SK-N-SH treated with all-trans-retinoic acid at 6 μM for 48 hours (cell line): Measurements from ENCODE around the gene HECTD3.

ENCODE experiments used
- CSDC2 ChIP-seq: fragments of 250-450 bp; sonication (Bioruptor Pico); IDR thresholded peaks from 2 replicates; pipeline ENCODE4 v1.5.0; 2020; ENCODE audit warnings: mild to moderate bottlenecking, moderate library complexity
- PPARA ChIP-seq: fragments of 250-450 bp; sonication (Bioruptor Pico); IDR thresholded peaks from 2 replicates; pipeline ENCODE4 v1.5.0; 2020; ENCODE audit warnings: mild to moderate bottlenecking, borderline replicate concordance
- TCF4 ChIP-seq: fragments of 250-450 bp; sonication (Bioruptor Pico); IDR thresholded peaks from 2 replicates; pipeline ENCODE4 v1.8.0; 2021; ENCODE audit warnings: mild to moderate bottlenecking, moderate library complexity, borderline replicate concordance
- TOX ChIP-seq: fragments of 250-450 bp; sonication (Bioruptor Pico); IDR thresholded peaks from 2 replicates; pipeline ENCODE4 v1.8.0; 2021; ENCODE audit warnings: mild to moderate bottlenecking, moderate library complexity, borderline replicate concordance
- ZFP30 ChIP-seq: fragments of 450-650 bp; formaldehyde crosslinking; IDR thresholded peaks from 2 replicates; pipeline ENCODE4 v1.5.0; 2022; ENCODE audit warnings: mild to moderate bottlenecking, moderate library complexity
- ZNF565 ChIP-seq: fragments of 450-650 bp; formaldehyde crosslinking; conservative IDR thresholded peaks from 2 replicates; pipeline ENCODE4 v1.5.0; 2020; ENCODE audit warnings: low read depth, mild to moderate bottlenecking, moderate library complexity
- TF ChIP-seq, protein P1 (sequence below): fragments of 250-450 bp; sonication (Bioruptor Pico); IDR thresholded peaks from 2 replicates; pipeline ENCODE4 v1.8.0; 2020; ENCODE audit warnings: mild to moderate bottlenecking, moderate library complexity, borderline replicate concordance

DNA sequence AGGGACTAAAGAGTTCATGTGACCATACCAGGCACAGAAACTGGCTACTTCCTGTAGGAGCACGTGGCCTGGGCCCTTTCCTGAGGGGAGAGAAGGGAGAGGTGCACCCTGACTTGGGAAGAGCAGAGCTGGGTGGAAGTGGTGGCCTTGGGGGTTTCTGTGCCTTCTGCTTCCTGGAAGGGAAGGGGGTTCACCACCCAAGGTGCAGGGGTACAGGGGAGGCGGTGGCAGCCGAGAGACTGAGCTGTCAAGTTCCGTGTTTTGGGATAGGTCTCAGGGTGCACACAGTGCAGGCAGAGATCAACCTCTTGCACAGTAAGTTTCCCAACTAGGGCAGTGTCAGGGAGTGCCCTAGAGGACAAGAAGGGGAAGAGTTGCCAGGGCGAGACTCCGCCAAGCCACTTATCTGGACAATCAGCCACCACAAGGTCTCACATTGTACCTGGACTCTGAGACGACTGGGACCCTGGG is 10.1 kb downstream of the HECTD3 start:
- TF ChIP-seq CSDC2, result no peak
- TF ChIP-seq, protein P1, sequence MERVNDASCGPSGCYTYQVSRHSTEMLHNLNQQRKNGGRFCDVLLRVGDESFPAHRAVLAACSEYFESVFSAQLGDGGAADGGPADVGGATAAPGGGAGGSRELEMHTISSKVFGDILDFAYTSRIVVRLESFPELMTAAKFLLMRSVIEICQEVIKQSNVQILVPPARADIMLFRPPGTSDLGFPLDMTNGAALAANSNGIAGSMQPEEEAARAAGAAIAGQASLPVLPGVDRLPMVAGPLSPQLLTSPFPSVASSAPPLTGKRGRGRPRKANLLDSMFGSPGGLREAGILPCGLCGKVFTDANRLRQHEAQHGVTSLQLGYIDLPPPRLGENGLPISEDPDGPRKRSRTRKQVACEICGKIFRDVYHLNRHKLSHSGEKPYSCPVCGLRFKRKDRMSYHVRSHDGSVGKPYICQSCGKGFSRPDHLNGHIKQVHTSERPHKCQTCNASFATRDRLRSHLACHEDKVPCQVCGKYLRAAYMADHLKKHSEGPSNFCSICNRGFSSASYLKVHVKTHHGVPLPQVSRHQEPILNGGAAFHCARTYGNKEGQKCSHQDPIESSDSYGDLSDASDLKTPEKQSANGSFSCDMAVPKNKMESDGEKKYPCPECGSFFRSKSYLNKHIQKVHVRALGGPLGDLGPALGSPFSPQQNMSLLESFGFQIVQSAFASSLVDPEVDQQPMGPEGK (CRISPR knock-in tag), result no peak
- no peak for TF ChIP-seq TOX (CRISPR knock-in tag)
- no peak for TF ChIP-seq ZNF565
- no peak for TF ChIP-seq PPARA (CRISPR knock-in tag)
- no peak for TF ChIP-seq TCF4 (CRISPR knock-in tag)
- no peak for TF ChIP-seq ZFP30 (CRISPR knock-in tag)
